Testis (tissue), 3 donors: Measurements from ENCODE around the gene RHOU. TPM values are rescaled to one million over a fixed set of nuclear protein-coding genes. Genes with fewer than 3 reads are reported as not detected.

Source experiments
- DNase-seq: peaks from one replicate; pipeline ENCODE4 v3.0.0-alpha.2; 2019
- H3K27ac ChIP-seq, 2 donors: fragments of 200-600 bp; sonication (generic); one replicate each; pipeline ENCODE4 v1.5.1; 2019
- H3K27me3 ChIP-seq: fragments of 200-600 bp; sonication (generic); one replicate; pipeline ENCODE4 v1.5.1; 2019
- H3K36me3 ChIP-seq: fragments of 200-600 bp; sonication (generic); one replicate; pipeline ENCODE4 v1.5.1; 2017; ENCODE audit warnings: low read depth; ENCODE audit errors: missing control alignments
- H3K4me1 ChIP-seq: fragments of 200-600 bp; sonication (generic); one replicate; pipeline ENCODE4 v1.5.1; 2019
- H3K4me3 ChIP-seq, 2 donors: fragments of 200-600 bp; sonication (generic); one replicate each; pipeline ENCODE4 v1.5.1; 2017 to 2019
- H3K9me3 ChIP-seq: fragments of 200-600 bp; sonication (generic); one replicate; pipeline ENCODE4 v1.5.1; 2017
- CTCF ChIP-seq, 3 experiments: fragments of 450-650 bp in 2 of 3; fragments of 200-600 bp in 1 of 3; sonication (generic) in 1 of 3; IDR thresholded peaks; one replicate each; pipeline ENCODE4 v1.5.1; 2016 to 2019; ENCODE audit warnings: antibody characterized with exemption in 3 of 3, mild to moderate bottlenecking in 2 of 3, moderate library complexity in 1 of 3
- POLR2A ChIP-seq: fragments of 450-650 bp; IDR thresholded peaks from one replicate; pipeline ENCODE4 v1.6.1; 2017; ENCODE audit warnings: antibody characterized with exemption, mild to moderate bottlenecking, moderate library complexity
- WGBS, 2 donors: methylation state at CpG; one replicate each; pipeline ENCODE4 v1.1.5; 2018; 5-methylcytosine and 5-hydroxymethylcytosine counted together
- intact Hi-C: fragments of 100-400 bp; cut with DNase I; formaldehyde crosslinking; loops from one replicate; pipeline ENCODE4 v1.15.1; 2023; ENCODE audit warnings: low total_unique reads
- polyA plus RNA-seq: library from polyadenylated mRNA; stranded (reverse); fragments of 350-450 nt; fragmentation: Illumina TruSeq; extraction: RNeasy Lipid Tissue Mini Kit (QIAGEN cat#74804); gene quantifications from one replicate; pipeline ENCODE4 v1.2.3, GENCODE V29; 2014; ENCODE audit warnings: low read depth, low replicate concordance; ENCODE audit not compliant: insufficient read depth
- total RNA-seq, 2 donors: library from RNA; depleted of rRNA; stranded (reverse); fragments of >200 nt; gene quantifications; one replicate each; pipeline ENCODE4 v1.2.3, GENCODE V29; 2016

The RHOU gene
- total and polyA plus RNA-seq, 3 donors from 2014 or later, result 31.0 to 33.6 (median 32.6) TPM

- no peak overlapping the region for H3K27ac ChIP-seq
- H3K9me3 ChIP-seq, result no peaks in the 10 kb centered on the region
- no peaks in the 10 kb centered on the region for H3K36me3 ChIP-seq
- intact Hi-C loops, result no loop called here
- no peaks in the 10 kb centered on the region for H3K4me1 ChIP-seq
- DNase-seq, result no peak
- 91 to 94% methylated on average over 3 of the region's 3 CpGs for WGBS, 2 donors
- no peak overlapping the region for H3K4me3 ChIP-seq
- H3K27me3 ChIP-seq, result no peaks in the 10 kb centered on the region
- TF ChIP-seq CTCF (IDR thresholded peaks at IDR 0.05) (no peak), POLR2A (no peak)
Observed at GRCh38 chr1:228792601-228793000, 57.3 kb downstream of the RHOU start.

- DNase-seq, result no peak
- H3K36me3 ChIP-seq, result no peaks in the 10 kb centered on the region
- WGBS, 2 donors, result 90 to 100% methylated on average over 2 of the region's 2 CpGs
- no peak for TF ChIP-seq POLR2A
- TF ChIP-seq CTCF (IDR thresholded peaks at IDR 0.05), result no peak
- no peaks in the 10 kb centered on the region for H3K4me1 ChIP-seq
- H3K27me3 ChIP-seq, result no peaks in the 10 kb centered on the region
- no peaks in the 10 kb centered on the region for H3K9me3 ChIP-seq
- intact Hi-C loops, result no loop called here
- H3K27ac ChIP-seq, result no peak overlapping the region
- no peak overlapping the region for H3K4me3 ChIP-seq
Observed at GRCh38 chr1:228793032-228793431, 57.8 kb downstream of the RHOU start.

- TF ChIP-seq POLR2A, result no peak
- TF ChIP-seq CTCF (IDR thresholded peaks at IDR 0.05), result no peak
- Histone ChIP-seq H3K27ac (no peak overlapping the region), H3K9me3 (no peaks in the 10 kb centered on the region), H3K36me3 (no peaks in the 10 kb centered on the region), H3K4me3 (no peak overlapping the region), H3K27me3 (no peaks in the 10 kb centered on the region), H3K4me1 (no peaks in the 10 kb centered on the region)
- DNase-seq, result no peak
- WGBS, 2 donors, result 85 to 90% methylated on average over 1 of the region's 1 CpG
- intact Hi-C loops, result no loop called here
Observed at GRCh38 chr1:228794173-228794572, 58.9 kb downstream of the RHOU start.

GRCh38 chr1:228794810-228795209 is 59.5 kb downstream of the RHOU start:
- DNase-seq, result no peak
- H3K36me3 ChIP-seq, result no peaks in the 10 kb centered on the region
- intact Hi-C loops, result no loop called here
- H3K27ac ChIP-seq, result no peak overlapping the region
- no peak overlapping the region for H3K4me3 ChIP-seq
- H3K4me1 ChIP-seq, result no peaks in the 10 kb centered on the region
- no peaks in the 10 kb centered on the region for H3K27me3 ChIP-seq
- WGBS, 2 donors, result 81 to 91% methylated on average over 5 of the region's 5 CpGs
- no peaks in the 10 kb centered on the region for H3K9me3 ChIP-seq
- TF ChIP-seq CTCF (IDR thresholded peaks at IDR 0.05) (no peak), POLR2A (no peak)

GRCh38 chr1:228795596-228795995 is 60.3 kb downstream of the RHOU start:
- Histone ChIP-seq H3K4me1 (peaks cover under 1% of the 10 kb centered on the region), H3K9me3 (no peaks in the 10 kb centered on the region), H3K36me3 (no peaks in the 10 kb centered on the region), H3K27ac (no peak overlapping the region), H3K27me3 (no peaks in the 10 kb centered on the region), H3K4me3 (no peak overlapping the region)
- intact Hi-C loops, result no loop called here
- no peak for DNase-seq
- TF ChIP-seq CTCF (IDR thresholded peaks at IDR 0.05) (no peak), POLR2A (no peak)
- 40 to 88% methylated on average over 4 of the region's 4 CpGs for WGBS, 2 donors

Other genes starting within 250 kb of the RHOU start
- 100 to 1,000 TPM in 1 of 2 donors, 10 to 100 TPM in 1; 86.8 to 109 TPM for gene RNF187, start 248.1 kb upstream of the RHOU start, total RNA-seq
- 49.3 TPM for gene RNF187, start 248.1 kb upstream of the RHOU start, polyA plus RNA-seq